Medulla oblongata (tissue), 1 donor: ENCODE data around the gene NCKAP5L.
A peak's percentile ranks its signal among the peaks of the same experiment; 100 is the strongest.

Experiments used
- DNase-seq: peaks from one replicate; pipeline ENCODE4 v3.0.0-alpha.2; 2015; ENCODE audit errors: extremely low spot score

NCKAP5L gene

DNA sequence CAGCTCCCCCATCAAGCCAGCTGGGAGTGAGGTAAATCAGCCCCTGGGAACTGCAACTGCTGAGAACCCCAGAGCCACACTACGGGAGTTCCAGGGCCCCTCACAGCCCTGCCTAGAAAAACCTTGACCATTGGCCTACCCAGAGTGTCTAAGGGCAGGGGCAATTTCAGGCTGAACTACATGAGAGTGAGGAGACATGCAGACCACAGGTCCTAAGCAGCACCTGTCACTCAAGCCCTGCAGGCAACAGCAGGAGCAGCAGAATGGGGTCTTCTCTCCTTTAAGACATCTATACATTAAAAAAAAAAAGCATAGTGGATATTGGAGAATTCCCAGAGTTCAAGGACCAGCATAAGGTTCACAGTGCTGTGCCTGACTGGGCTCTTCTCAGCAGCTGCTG lies 4.9 kb downstream of the NCKAP5L start:
- no peak for DNase-seq

DNA sequence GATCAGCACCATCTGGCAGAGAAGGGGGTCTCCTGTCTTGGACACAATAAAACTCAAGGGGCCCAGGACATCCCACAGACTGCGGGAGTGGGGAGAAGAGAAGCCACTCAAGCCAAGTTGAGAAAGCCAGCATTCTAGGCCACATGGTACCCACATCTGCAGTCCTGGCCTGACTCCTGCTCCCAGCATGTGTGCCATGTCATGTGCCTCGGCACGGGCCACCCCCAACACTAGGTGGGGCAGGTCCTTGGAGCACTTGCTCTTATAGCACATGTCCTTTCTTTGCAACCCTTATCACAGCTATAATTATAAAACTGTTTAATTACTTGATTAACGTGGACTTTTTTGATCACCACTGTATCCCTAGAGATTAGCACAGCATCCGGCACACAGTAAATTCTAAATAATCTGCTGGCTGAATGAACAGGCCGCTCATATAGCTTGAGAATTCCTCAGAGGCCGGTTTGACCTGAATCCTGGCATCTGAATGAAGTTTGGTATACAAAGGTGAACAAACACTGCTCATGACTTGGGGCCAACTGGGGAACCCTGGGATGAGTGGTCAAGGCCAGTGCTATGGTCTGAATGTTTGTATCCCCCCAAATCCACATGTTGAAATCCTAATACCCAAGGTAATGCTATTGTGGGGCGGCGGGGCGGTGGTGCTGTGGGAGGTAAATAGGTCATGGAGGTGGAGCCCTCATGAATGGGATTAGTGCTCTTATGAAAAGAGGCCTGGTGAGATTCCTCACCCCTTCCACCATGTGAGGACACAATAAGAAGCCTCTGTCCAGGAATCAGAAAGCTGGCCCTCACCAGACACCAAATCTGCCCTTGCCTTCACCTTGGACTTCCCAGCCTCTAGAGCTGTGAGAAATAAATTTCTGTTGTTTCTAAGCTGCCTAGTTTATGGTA lies 6.6 kb downstream of the NCKAP5L start:
- no peak for DNase-seq

GRCh38 chr12:49819786-49820185 lies 8.4 kb downstream of the NCKAP5L start:
- DNase-seq: no peak

DNA sequence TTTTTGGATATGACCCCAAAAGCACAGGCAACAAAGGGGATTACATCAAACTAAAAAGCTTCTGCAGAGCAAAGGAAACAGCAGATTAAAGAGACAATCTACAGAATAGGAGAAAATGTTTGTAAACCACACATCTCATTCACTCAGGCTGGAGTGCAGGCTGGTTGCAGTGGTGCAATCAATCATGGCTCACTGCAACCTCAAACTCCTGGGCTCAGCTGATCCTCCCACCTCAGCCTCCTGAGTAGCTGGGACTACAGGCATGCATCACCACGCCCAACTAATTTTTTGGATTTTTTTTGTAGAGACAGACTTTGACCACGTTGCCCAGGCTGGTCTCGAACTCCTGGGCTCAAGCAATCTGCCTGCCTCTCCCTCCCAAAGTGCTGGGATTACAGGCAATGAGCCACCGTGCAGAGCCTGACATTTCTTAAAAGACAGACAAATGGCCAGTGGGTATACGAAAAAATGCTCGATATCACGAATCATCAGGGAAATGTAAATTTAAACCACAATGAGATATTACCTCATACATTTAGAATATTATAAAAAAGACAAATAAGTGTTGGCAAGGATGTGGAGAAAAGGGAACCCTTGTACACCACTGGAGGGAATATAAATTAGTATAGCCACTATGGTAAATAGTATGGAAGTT lies 9.8 kb downstream of the NCKAP5L start:
- no peak for DNase-seq

DNA sequence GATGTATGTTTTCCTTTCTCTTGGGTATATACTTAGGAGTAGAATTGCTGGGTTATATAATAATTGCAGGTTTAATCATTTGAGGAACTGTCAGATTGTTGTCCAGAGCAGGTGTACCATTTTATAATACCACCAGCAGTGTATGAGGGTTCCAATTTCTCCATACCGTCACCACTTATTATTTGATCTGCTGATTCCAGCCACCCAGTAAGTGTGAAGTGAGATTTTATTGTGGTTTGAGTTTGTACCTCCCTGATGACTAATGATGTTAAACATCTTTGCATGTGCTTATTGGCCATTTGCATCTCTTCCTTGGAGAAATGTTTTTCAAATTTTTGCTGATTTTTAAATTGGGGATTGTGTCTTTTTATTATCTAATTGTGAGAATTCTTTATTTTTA lies 15.1 kb downstream of the NCKAP5L start:
- no peak for DNase-seq

DNA sequence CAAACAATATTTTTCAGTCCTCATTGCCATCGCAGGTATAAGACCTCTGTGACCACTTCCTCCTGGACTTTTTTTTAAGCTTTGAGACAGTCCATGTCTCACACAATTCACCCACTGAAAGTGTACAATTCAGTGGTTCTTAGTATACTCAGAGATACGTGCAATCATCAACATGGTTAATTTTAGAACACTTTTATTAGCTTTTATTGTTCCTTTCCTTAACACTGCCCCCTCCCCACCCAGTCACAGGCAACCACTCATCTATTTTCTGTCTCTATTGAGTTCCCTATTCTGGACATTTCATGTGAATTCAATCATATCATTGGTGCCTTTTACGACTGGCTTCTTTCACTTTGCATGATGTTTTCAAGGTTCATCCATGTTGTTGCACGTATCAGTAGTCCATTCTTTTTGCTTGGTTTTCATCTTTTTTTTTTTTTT lies 16.2 kb downstream of the NCKAP5L start:
- no peak for DNase-seq

DNA sequence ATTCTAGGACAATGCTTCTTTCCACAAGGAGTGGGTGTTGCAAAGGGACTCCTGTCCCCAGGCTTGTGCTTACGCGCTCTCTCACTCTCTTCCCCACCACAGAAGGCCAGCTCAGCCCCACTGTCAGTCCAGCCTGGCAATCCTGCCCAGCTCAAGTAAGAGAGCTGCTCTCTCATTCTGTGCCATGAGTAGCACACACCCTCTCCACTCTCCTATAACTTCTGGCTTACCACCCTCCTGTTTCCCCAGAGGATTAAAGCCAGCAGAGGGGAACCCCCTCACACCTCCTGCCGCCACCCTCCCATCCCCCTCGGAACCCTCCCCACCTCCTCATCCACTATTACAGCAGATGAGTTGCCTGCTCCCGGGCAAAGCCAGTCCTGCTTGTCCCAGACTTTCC lies 17.1 kb downstream of the NCKAP5L start:
- no peak for DNase-seq

DNA sequence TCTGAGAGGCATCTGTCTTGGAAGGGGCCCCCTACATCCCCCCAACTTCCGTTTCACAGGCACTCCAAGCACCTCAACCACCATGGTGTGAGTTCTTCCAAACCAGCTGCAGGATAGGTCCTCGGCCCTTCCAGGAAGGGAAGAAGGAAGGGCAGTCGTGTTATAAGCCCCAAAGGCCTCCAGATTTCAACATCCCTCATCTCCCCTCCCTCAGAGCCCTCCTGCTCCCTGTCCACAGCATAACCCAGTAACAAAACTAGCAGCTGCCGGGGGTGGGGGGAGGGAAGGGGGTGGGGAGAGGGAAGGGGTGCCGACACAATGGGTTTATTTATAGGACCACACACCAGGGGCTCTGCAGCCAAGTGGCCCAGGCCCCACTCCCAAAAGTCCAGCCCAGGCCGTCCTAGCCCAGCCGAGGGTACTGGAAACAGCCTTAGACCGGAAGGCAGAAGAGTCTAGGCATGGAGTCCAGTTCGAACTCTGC lies 18.3 kb downstream of the NCKAP5L start:
- peak; percentile 38 for DNase-seq

- DNase-seq: peak; percentile 30
Measured at GRCh38 chr12:49809381-49809905, 18.8 kb downstream of the NCKAP5L start.

DNA sequence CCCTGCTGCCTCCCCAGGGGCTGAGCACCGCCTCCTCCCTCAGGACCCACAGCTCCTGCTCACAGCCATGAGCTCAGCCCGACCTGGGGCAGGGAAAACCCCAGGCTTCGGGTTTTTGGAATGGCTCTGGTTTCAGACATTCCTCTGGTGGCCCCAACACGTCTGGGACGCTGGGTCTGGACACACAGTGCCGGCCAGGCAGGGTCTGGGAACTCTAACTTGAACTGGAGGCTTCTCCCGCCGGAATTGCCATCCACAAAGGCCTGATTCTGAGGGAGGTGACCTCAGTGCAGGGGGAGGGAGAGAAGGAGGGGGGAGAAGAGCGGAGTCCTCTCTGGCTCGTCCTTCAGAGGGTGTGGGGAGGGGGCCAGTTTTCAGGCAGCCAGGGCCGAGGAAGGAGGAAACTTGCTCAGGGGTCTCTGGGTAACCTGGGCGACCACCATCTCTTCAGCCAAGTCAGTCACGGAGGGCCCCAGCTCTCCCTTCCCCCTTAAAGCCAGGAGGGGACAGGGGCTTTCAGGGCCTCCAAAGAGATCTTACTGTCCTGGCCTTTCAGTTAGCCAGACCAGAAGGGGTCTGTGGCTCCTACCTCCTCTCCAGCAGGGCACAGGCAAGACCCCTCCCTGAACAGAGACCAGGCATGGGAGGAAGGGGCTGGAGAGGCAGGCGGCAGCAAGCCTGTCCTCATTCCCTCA lies 19.4 kb downstream of the NCKAP5L start:
- peak; percentile 85 for DNase-seq

DNA sequence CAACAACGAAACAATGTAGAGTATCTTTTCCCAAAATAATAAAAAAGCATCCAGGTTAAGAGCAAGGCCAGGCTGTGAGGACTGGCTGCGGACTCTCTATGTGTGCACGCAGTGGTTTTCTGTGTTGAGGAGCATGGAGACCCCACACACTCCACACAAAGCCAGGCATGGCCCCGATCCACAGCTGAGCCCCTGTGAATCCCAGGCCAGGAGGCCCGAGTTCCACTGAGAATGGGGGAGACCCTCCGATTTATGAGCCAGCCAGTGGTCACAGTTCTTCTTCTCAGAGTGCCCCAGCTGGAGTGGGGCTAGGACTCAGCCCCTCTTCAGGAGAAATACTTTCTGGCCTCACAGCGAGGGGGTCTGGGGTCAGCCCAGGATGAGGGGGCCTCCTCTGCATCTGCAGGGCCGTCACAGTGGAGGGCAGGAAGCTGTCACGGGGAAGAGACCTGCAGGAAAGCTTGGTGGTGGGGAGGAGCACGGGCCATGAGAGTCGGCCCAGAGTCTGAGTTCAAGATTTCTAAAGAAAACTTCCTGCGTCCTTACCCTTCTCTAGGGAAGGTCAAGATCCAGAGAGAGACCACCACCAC lies 20.1 kb downstream of the NCKAP5L start:
- no peak for DNase-seq

DNA sequence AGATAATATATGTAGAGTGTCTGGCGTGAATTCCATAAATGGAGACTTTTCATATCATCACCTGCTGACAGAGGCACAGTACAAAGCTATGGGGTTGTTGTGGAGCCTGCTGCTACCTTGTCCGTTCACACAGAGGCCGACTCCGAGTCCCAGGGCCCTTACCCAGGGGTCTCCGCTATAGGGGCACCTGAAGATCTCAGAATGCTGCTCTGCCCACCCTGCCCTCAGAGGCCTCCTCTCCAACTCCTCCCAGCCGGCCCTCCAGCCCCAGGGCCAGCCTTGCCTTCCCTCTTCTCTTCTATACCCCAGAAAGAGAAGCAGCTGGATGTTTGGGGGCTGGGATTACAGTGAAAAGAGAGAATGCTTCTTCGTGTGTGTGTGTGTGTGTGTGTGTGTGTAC lies 21.3 kb downstream of the NCKAP5L start:
- no peak for DNase-seq

GRCh38 chr12:49806321-49806813 lies 21.8 kb downstream of the NCKAP5L start:
- no peak for DNase-seq

- DNase-seq: no peak
Measured at GRCh38 chr12:49805409-49805808, 22.8 kb downstream of the NCKAP5L start.

DNA sequence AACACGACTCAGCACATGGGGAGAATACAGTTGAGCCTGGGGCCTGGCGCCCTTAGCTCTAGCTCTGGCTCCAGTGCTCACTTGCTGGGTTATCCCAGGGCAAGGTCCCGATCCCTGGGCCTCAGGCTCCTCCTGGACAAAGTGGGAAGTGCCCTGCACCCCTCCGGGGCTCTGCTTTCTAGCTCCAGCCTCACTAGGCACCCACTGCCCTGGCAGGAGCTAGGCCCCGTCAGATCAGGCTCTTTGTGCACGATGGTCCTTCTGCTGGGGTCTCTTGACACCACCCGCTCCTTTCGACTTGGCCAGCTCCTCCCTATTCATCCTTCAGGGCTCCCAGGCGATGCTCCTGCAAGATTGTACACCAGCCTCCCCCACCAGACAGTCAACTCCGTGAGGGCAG lies 23.4 kb downstream of the NCKAP5L start:
- DNase-seq: no peak

DNA sequence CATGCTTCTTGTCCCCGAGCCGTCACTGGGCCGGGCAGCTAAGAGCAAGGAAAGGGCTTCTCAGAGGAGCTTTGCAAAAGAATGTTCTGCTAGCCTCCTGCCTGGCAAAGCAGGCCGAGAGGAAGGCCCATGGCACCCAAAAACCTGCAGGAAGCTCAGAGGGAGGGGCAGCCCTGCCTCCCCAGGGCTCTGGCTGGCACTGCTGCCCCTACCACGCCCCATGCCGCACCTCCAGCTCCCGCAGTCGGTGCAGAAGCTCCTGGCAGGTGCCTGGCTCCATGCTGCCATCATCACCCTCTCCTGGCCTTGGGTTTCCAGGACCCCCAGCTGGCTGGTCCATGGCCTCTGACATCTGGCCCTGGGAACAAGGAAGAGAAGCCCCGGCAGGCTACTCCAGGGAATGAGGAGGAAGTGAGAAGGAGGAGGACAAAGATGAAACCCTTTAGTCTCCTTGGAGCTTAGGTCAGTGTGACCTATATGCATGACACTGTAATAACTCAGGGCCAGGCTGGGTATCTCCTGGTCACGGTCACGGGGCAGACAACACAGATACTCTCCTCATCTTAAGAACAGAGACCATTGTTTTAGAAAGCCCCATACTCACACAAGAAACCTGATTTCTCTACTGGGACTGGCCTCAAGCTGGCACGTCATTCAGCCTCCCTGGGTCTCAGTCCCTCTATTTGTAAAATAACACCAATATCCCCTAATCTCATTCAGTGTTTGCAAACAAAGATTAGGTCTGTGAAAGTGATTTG lies 24.3 kb downstream of the NCKAP5L start:
- no peak for DNase-seq

DNA sequence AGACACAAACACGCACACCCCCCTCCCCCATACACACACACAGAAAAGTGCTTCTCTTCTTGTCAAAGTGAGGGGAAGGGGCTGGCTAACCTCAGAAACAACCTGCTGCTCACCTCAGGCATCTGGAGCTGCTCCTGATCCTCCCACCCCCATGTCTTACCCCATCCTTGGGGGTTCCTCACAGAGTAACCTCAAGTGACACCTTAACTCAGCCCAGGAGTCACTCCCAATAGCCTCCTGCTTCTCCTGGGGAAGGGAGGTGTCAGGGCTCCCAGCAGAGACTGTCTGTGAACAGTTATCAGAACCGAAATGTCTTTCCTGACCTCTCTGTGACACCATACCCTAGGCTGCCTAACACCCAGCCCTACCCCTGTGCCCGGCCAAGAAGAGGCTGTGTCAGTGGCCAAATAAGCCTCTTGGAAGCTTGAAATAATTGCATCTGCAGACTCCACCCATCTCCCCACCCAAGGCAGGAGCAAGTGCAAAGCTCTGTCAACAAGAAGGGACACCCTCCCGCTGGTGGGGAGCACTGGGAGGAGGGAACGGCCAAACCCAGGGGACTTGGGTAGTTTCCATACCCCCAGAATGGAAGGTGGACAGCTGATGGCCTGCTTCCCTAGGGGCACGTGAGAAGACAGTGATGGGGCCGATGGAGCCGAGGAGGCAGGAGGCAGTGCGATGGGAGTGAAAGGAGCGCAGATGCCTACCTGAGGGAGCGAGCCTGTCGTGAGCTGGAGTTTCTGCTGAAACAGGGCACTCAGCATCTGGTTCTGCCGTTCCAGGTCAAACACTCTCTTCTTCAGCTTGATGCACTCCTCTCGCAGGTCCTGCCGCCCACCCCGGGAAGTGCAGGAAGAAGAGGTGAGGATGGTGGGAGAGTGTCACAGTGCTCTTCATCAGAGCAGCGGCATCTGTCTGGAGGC lies 26.8 kb downstream of the NCKAP5L start:
- no peak for DNase-seq

- DNase-seq: no peak
Measured at GRCh38 chr12:49800421-49801140, 27.6 kb downstream of the NCKAP5L start.

DNA sequence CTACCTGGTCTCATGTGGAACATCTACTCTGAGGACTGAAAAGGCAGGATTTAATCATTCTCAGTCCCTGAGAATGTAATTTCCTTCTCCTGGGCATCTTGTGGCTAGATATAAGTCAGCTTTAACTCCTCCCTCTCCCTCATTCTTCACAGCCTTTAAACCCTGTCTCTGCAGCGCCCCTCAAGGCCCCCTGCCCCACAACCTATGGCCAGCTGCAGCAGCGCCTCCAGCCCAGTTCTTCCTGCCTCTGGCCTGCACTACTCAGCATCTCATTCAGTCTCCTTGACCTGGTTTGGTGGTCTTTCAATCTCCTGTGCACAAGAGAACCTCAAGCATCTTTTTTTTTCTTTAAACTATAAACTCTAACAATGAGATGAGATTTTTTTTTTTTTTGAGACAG lies 29.3 kb downstream of the NCKAP5L start:
- DNase-seq: no peak
